Activated naive CD8-positive, alpha-beta T cell treated with anti-CD3 and anti-CD28 coated beads, Interleukin-2, amount 50 U/mL, for 16 hours (primary cell): ENCODE measurements around the gene GCSAM.
A peak's percentile ranks its signal among the peaks of the same experiment; 100 is the strongest.

Experiments used
- DNase-seq: peaks from one replicate; pipeline ENCODE4 v3.0.0-alpha.2; 2020; ENCODE audit warnings: low read depth, low spot score

The GCSAM gene

GRCh38 chr3:112129925-112130637 lies 3.0 kb downstream of the GCSAM start:
- DNase-seq = no peak

GRCh38 chr3:112128843-112129727 lies 4.0 kb downstream of the GCSAM start:
- no peak for DNase-seq

DNA sequence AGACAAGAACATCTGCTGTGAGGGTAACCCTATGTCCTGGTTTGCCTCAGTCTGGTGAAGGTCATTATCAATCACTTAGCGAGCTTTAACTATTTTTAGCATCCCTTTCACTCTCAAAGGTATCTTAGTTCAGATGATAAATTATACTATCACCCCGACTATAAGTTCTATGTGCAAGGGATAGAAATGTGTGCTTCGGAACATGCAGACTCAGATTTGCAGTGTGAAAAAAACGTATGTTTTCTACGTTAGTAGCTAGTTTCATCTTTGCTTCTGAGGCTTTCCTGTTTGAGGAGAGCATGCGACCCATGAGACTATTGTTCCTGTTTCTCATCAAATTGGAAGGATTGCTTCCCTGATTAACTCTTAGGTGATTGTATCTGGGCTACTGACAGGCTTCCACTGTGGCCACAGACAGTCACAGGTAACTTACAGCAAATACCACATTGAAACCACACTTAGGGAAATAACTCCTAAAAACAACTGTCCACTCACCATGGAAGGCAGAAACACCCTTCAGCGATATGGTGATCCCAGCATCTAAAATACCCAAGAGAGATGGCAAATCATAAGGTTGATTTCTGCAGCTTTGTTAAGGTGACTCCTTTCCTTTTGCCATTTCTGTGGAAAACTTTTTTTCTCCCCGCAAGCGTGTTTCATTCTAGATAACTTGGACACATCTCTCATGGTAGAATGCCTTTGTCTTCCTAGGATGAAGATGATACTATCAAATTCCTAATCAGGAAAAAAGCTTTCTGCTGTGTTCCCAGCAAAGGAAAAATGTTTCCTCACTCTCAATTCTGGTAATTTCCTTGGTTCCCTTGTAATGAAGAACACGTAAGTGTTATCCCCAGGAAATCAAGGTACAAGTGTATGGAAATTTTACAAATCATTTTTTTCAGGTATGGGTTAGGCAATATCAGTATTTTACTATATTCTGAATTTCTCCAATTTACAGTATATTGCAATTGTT lies 5.2 kb downstream of the GCSAM start:
- DNase-seq = no peak

DNA sequence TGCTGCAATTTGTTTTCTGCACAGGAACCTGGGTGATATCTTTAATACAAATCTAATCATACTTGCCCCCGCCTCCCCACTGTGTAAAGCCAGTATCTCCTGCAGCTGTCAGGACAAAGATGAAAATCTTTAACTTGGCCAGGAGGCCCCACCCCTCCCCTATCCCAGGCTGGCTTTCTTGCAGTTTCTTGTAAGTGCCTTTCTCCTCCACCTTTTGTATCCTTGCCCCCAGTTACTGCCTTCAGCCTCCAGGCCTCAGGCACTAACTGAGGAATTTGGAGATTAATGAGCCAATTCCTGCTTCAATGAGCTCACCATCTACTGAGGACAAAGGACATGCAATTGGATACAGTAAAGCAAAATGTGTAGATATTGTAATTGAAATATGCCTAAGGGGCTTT lies 6.5 kb downstream of the GCSAM start:
- no peak for DNase-seq

- no peak for DNase-seq
These were observed 8.0 kb downstream of the GCSAM start for GRCh38 chr3:112124907-112125607.

DNA sequence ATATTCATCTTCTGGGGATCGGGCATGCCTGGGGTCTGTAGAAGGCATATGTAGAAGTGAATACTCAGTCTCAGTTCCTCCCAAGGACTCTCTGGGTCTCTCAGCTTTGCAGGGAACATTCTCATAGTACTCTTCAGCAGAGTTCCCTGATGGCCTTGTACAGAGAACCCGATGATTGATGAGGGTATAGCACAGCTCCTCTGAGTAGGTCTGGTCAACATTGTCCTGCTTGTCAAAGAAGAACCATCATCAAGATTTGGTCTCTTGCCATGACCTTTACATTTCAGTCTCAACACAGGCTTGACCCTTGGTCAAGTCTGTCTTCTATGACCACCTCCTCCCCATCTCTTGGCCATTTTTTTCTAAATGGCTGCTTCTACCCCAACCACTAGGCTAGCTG lies 9.5 kb downstream of the GCSAM start:
- no peak for DNase-seq

GRCh38 chr3:112122870-112123269 lies 10.2 kb downstream of the GCSAM start:
- no peak for DNase-seq

DNA sequence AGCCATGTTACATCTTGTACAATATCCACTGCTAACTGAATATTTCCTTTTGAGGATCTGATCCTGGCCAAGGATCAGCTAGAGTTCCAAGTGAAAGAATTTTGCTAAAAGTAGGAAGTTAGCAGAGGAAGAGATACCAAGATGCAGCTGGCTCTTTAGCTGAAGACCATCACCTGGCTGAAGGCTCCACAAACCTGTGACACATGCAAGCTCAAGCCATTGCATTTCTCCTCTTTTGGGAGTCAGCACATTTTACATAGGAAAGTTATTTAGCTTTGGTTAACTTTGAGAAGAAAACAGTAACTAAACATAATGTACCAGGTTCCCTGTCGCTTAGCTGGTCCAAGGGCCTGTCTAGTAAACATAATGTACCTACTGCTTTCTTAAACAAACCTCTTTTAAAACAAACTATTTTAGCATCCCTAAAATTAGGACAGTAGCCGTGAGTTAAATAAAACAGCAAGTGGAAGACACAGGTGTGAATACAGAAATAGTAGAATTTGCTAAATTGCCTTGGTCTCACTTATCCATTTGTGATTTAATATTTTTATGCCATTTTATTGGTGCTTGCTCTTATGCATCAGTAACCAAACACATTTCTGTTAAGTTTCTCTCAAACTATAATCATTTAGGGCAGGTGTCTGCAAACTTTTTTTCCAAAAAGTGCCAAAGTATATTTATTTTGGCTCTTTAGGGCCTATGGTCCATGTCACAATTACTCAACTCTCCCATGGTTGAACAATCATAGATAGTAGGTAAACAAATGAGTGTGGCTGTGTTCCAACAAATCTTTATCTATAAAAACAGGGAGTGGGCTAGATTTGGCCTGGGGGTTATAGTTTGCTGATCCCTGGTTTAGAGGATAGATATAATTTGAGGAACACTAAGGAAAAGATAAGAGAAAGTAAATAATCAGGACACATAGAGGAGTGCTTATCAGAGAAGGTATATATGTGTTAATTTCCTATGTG lies 11.2 kb downstream of the GCSAM start:
- no peak for DNase-seq

- no peak for DNase-seq
These were observed 12.8 kb downstream of the GCSAM start for GRCh38 chr3:112119962-112120836.

GRCh38 chr3:112117841-112118571 lies 15.0 kb downstream of the GCSAM start:
- no peak for DNase-seq

GRCh38 chr3:112117415-112117814 lies 15.6 kb downstream of the GCSAM start:
- no peak for DNase-seq

DNA sequence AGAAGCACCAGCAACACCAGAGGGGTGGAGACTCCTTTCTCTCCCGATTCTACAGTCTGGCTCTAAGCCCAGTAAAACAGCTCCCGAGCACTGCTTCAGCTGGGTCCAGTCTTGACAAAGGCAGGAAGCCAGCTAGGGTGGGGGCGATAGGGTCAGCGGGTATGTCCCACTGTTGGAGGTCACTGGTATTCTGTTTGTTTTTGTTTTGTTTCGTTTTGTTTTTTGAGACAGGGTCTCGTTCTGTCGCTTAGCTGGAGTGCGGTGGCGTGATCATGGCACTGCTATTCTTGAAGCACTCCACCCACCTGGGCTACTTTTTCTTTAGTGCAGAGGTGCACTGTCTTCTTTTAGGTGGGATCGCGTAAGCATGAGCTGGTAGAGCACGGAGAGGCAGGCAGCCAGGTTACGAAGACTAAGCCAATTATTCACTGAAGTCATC lies 16.3 kb downstream of the GCSAM start:
- DNase-seq = no peak

DNA sequence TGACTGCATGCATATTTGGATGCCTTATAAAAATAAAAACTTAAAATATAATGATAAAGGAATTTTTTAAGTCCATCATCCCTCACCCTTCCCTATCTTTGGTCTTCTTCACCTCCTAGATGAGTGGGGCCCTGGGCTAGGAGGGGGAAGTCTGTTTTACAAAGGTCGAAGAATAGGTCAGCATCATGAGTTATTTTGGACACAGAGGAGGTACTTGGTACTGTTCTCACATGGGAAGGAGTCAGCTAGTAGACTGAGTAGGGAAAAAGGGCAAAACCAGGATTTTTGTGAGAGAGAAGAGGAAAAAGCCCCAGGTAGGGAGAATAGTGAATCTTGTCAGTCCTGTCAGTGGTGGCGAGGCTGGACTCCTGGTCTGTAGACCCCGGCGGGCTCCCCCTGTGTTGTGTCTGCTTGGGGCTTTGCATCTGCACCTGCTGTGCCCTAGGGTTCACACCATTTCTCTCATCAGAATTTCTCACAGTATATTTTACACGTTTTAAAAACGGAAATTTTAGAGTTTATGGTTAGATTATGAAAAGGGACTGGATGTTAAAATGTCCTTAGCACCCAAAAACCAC lies 17.2 kb downstream of the GCSAM start:
- DNase-seq = no peak

DNA sequence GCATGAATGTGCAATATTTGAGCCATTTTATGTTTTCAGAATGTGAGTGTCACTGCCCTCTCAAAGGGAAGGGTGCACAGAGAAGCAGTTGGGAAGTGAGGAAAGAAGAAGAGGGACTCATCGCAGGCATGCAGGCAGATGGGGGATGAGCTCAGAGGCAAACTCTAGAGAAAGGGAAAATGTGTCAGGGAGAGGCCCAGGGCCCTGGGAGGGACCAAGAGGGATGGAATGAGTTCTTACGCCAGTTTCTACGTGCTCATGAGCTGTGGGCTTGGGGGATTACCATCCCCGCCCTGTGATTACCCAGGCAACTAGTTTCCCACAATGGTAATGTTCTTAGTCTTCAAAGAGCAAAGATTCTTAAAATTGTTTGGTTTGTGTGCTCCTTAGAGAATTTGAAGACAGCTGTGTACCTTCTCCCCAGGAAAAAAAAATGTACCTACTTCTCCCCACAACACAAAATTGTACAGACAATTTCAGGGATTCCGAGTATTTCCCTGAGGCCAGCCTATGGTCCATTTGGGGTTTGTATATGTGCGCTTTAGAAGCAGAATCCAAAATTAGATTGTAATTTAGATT lies 17.8 kb downstream of the GCSAM start:
- DNase-seq = no peak

DNA sequence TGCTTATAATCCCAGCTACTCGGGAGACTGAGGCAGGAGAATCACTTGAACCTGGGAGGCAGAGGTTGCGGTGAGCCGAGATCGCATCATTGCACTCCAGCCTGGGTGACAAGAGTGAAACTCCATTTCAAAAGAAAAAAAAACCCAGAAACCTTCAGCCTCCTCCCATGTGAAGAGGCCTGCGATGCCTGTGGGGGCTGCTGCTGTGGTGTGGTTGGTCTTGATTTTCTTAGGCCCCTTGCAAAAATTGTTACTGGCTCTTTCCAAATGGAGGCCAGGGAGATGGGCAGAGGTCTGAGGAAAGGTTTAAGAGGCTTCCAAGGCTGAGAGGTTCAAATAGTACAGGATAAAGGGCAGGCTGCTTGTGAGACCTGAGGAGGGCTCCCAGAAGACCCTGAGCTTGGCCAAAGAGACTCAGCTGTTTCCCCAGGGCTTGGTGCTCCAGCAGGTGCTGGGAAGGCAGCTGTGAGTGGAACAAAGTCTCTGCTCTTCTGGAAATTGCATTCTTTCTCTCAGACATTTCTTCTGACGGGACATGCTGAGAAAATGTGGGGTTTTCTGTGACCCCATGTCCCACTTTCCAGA lies 18.4 kb downstream of the GCSAM start:
- DNase-seq = no peak

DNA sequence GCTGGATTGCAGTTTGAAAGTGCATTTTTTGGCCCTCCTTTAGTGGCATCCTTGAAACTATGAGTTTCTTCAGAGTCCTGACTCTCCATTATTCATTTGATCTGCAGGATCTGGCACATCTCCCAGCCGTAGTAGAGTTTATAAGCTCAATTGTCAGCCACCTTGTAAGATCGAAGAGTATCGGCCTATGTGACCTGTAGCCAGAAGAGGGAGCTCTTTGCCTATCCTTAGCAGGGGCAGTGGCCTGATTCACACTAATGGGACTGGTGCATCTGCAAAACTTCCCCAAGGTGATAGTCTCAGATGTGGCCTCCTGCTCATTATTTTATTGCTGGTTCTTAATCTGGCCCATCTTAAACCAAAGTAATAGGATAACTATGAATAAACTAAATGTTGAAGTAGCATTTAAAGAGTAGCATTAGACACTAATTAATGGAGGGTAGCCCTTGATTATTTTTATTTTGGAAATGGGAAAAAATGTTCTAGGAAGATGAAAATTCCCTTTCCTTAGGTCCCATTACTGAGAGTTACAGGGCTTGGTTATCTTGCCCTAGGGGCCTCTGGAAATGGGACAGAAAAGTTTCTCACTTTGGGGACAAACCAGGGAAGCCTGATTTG lies 21.2 kb downstream of the GCSAM start:
- DNase-seq = peak; percentile 5

DNA sequence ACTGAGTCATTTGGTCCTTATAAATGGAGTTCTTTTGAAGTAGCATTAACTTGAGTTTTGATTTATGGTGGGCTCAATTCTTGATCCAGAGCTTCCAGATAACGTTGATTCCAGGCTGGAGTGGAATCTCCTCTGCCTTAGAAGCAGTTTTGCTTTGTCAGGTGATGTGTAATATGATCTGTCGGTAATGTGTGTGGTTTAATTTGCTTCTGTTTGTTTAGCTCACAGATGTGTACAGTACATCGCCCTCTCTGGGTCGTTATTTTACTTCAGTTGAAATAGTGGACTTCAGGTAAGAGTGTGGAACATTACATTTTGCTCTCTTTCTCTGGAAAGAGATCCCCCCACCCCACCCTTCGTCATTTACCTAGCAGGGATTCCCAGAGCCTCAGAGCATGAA lies 23.7 kb downstream of the GCSAM start:
- no peak for DNase-seq
